AG04450 (cell line): ENCODE data around the gene MROH2A. TPM values are rescaled to one million over a fixed set of nuclear protein-coding genes. Genes with fewer than 3 reads are reported as not detected.

ENCODE experiments used
- CTCF ChIA-PET: fragments of 300-600, 350-600 bp; formaldehyde crosslinking; extraction: SDS; loops from one replicate; lab custom pipeline; 2022; ENCODE audit warnings: antibody characterized with exemption, inconsistent platforms; lab: Charles Lee
- POLR2A ChIA-PET: fragments of 350-600 bp; formaldehyde crosslinking; extraction: SDS; loops from one replicate; lab custom pipeline; 2021; ENCODE audit warnings: antibody characterized with exemption, inconsistent platforms; lab: Yijun Ruan, JAX
- DNase-seq: peaks from one replicate; pipeline ENCODE4 v3.0.0-alpha.2; 2011; ENCODE audit warnings: low read depth, low spot score
- H3K27ac ChIP-seq: one replicate; pipeline ENCODE4 v1.5.1; 2012; ENCODE audit warnings: low read depth, low read length, control low read depth
- H3K27me3 ChIP-seq: one replicate; pipeline ENCODE4 v1.6.0; 2012; ENCODE audit warnings: low read length; ENCODE audit not compliant: control insufficient read depth, insufficient read depth
- H3K4me3 ChIP-seq: 2 replicates; pipeline ENCODE4 v1.5.1; 2011; ENCODE audit warnings: mild to moderate bottlenecking, low read depth, low read length, control low read depth
- H3K9me3 ChIP-seq: 2 replicates; pipeline ENCODE4 v1.5.1; 2012; ENCODE audit warnings: low read length; ENCODE audit not compliant: control insufficient read depth, insufficient read depth
- polyA plus RNA-seq: library from polyadenylated mRNA; depleted of rRNA; stranded (reverse); fragments of >200 nt; gene quantifications from 2 replicates; pipeline ENCODE4 v1.2.3, GENCODE V29; 2011
- TF ChIP-seq, protein P1 (sequence below): IDR thresholded peaks from 2 replicates; pipeline ENCODE4 v1.5.1; 2011; ENCODE audit warnings: low read depth, low read length, control low read depth, inconsistent platforms

Gene MROH2A
- polyA plus RNA-seq, 1 experiment, result not detected

DNA sequence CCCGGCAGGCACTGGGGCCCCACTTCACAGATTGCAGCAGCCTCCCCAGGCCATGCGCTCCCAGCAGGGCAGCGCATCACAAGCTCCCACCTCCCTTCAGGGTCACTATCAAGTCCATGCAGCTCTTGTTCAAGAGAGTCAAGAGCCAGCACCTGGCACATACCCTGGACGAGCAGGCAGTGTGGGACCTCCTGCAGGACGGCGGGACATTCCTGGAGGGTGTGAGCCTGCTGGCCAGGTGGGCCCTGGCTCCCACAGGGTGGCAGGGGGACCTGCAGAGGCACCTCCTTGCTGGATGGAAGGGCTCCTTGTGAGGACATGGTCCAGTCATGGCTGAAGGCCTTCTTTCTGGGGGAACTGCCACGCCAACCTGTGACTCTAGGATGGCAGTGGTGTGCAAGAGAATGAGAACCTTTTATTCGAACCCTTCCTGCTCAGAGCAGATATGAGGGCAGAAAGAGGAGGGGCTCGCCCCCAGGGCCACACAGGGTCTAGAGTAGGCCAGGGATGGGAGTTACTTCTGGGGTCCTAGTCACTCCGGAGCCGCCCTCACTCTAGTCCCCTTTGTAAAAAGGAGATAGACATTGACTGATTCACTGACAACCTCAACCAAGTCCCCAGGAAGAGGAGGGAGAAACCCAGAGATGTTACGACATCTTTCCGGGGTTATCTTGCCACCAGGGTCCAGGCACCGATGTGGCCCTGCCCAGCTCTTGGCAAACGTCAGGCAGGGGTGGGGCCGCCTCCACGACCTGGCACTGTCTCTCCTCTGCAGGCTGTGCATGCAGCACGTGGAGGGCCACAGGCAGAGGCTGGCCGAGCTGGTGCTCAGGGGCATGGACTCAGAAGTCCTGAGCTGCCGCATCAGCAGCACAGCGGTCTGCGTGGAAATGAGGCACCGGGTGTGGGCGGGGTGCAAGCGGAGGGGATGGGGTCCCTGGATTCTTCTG lies 44.9 kb downstream of the MROH2A start:
- Histone ChIP-seq H3K9me3 (no peaks in the 10 kb centered on the region; the same call in 1 of the 2 replicates), H3K27me3 (peaks cover 9% of the 10 kb centered on the region), H3K4me3 (no peak overlapping the region), H3K27ac (no peak overlapping the region)
- POLR2A ChIA-PET, result no interaction called here
- DNase-seq, result no peak
- TF ChIP-seq, protein P1, sequence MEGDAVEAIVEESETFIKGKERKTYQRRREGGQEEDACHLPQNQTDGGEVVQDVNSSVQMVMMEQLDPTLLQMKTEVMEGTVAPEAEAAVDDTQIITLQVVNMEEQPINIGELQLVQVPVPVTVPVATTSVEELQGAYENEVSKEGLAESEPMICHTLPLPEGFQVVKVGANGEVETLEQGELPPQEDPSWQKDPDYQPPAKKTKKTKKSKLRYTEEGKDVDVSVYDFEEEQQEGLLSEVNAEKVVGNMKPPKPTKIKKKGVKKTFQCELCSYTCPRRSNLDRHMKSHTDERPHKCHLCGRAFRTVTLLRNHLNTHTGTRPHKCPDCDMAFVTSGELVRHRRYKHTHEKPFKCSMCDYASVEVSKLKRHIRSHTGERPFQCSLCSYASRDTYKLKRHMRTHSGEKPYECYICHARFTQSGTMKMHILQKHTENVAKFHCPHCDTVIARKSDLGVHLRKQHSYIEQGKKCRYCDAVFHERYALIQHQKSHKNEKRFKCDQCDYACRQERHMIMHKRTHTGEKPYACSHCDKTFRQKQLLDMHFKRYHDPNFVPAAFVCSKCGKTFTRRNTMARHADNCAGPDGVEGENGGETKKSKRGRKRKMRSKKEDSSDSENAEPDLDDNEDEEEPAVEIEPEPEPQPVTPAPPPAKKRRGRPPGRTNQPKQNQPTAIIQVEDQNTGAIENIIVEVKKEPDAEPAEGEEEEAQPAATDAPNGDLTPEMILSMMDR, result no peak
- CTCF ChIA-PET, result no interaction called here

- CTCF ChIA-PET, result no interaction called here
Observed at GRCh38 chr2:233823731-233824121, 45.6 kb downstream of the MROH2A start.

GRCh38 chr2:233824373-233824772 lies 46.2 kb downstream of the MROH2A start:
- no peak overlapping the region for H3K27ac ChIP-seq
- ChIA-PET CTCF (no interaction called here), POLR2A (no interaction called here)
- peaks cover 9% of the 10 kb centered on the region for H3K27me3 ChIP-seq
- TF ChIP-seq, protein P1, result no peak
- no peaks in the 10 kb centered on the region; the same call in 1 of the 2 replicates for H3K9me3 ChIP-seq
- no peak overlapping the region for H3K4me3 ChIP-seq
- no peak for DNase-seq

More at GRCh38 chr2:233823731-233824121, 45.6 kb downstream of the MROH2A start:
- no peak overlapping the region for H3K4me3 ChIP-seq
- DNase-seq, result no peak
- POLR2A ChIA-PET, result no interaction called here
- no peak overlapping the region for H3K27ac ChIP-seq
- peaks cover 9% of the 10 kb centered on the region for H3K27me3 ChIP-seq
- TF ChIP-seq, protein P1, result no peak
- no peaks in the 10 kb centered on the region; the same call in 1 of the 2 replicates for H3K9me3 ChIP-seq

GRCh38 chr2:233828546-233829192 lies 50.5 kb downstream of the MROH2A start:
- Histone ChIP-seq H3K9me3 (no peaks in the 10 kb centered on the region), H3K27ac (no peak overlapping the region), H3K4me3 (no peak overlapping the region), H3K27me3 (peaks cover 2% of the 10 kb centered on the region)
- TF ChIP-seq, protein P1, result no peak
- no peak for DNase-seq
- ChIA-PET POLR2A (no interaction called here), CTCF (no interaction called here)
